Peyer's patch (tissue), 4 donors: ENCODE results near the gene FUT2. TPM values are rescaled to one million over a fixed set of nuclear protein-coding genes. Genes with fewer than 3 reads are reported as not detected.
"Not testable (repeated sequence)": the region's sequence is repeated elsewhere in the genome, so short reads cannot be mapped to it uniquely, and the experiment has no call there.

Source experiments
- DNase-seq, 3 donors: peaks; one replicate each; pipeline ENCODE4 v3.0.0-alpha.2; 2017 to 2019
- H3K27ac ChIP-seq, 4 donors: fragments of 200-600 bp; sonication (generic); one replicate each; pipeline ENCODE4 v1.5.1; 2016 to 2019
- H3K27me3 ChIP-seq, 2 donors: fragments of 200-600 bp; sonication (generic); one replicate each; pipeline ENCODE4 v1.5.1; 2019
- H3K36me3 ChIP-seq, 3 donors: fragments of 200-600 bp; sonication (generic); one replicate each; pipeline ENCODE4 v1.5.1; 2016 to 2019
- H3K4me1 ChIP-seq, 4 donors: fragments of 200-600 bp; sonication (generic); one replicate each; pipeline ENCODE4 v1.5.1; 2016 to 2019
- H3K4me3 ChIP-seq, 4 donors: fragments of 200-600 bp; sonication (generic); 1 replicate in 3 of 4; 2 replicates in 1 of 4; pipeline ENCODE4 v1.5.1; 2016 to 2019; ENCODE audit warnings: mild to moderate bottlenecking in 1 of 4
- H3K9me3 ChIP-seq, 4 donors: fragments of 200-600 bp; sonication (generic); one replicate each; pipeline ENCODE4 v1.5.1; 2016 to 2019; ENCODE audit warnings: mild to moderate bottlenecking in 1 of 4
- POLR2A ChIP-seq, 2 donors: fragments of 450-650 bp; IDR thresholded peaks; one replicate each; pipeline ENCODE4 v1.5.1; 2017; ENCODE audit warnings: antibody characterized with exemption in 2 of 2, mild to moderate bottlenecking in 2 of 2, moderate library complexity in 2 of 2
- total RNA-seq, 4 donors: library from RNA; depleted of rRNA; stranded (reverse); fragments of >200 nt; gene quantifications; one replicate each; pipeline ENCODE4 v1.1.0, GENCODE V29; 2016
- TF ChIP-seq, protein P1 (sequence below), 6 experiments: fragments of 450-650 bp in 4 of 6; fragments of 200-600 bp in 2 of 6; sonication (generic) in 1 of 6; IDR thresholded peaks; one replicate each; pipeline ENCODE4 v1.5.1; 2017 to 2019; ENCODE audit warnings: antibody characterized with exemption in 6 of 6, mild to moderate bottlenecking in 3 of 6, moderate library complexity in 1 of 6

The FUT2 gene
- total RNA-seq, 4 donors from 2014 or later: 11.6 to 91.6 (median 53.8) TPM

GRCh38 chr19:48685583-48685982, 10.2 kb upstream of the FUT2 start:
- TF ChIP-seq, protein P1, sequence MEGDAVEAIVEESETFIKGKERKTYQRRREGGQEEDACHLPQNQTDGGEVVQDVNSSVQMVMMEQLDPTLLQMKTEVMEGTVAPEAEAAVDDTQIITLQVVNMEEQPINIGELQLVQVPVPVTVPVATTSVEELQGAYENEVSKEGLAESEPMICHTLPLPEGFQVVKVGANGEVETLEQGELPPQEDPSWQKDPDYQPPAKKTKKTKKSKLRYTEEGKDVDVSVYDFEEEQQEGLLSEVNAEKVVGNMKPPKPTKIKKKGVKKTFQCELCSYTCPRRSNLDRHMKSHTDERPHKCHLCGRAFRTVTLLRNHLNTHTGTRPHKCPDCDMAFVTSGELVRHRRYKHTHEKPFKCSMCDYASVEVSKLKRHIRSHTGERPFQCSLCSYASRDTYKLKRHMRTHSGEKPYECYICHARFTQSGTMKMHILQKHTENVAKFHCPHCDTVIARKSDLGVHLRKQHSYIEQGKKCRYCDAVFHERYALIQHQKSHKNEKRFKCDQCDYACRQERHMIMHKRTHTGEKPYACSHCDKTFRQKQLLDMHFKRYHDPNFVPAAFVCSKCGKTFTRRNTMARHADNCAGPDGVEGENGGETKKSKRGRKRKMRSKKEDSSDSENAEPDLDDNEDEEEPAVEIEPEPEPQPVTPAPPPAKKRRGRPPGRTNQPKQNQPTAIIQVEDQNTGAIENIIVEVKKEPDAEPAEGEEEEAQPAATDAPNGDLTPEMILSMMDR (IDR thresholded peaks at IDR 0.05): no peak
- no peak for TF ChIP-seq POLR2A (IDR thresholded peaks at IDR 0.05)
- no peak overlapping the region for H3K27ac ChIP-seq
- no peaks in the 10 kb centered on the region for H3K9me3 ChIP-seq
- H3K36me3 ChIP-seq: no peaks in the 10 kb centered on the region
- no peak overlapping the region for H3K4me3 ChIP-seq
- H3K4me1 ChIP-seq: peaks cover 0 to 14% (median 2%) of the 10 kb centered on the region in 4 donors
- H3K27me3 ChIP-seq: no peaks in the 10 kb centered on the region
- DNase-seq: no peak

DNA sequence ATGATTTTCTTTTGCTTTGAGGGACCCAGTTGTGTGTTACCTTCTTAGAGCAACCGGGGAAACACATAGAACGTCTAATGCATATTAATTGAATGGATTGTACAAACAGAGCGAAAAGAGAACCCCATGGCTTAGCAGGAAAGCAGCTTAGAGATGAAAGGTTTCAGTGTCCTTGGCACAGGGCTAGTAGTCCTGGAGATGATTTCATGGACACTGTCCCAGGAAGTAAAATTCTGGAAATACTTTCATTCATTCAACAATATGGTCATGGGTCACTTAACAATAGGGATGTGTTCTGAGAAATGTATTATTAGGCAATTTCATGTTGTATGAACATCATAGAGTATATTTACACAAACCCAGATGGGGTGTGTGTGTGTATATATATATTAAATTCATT, 9.7 kb upstream of the FUT2 start:
- DNase-seq: no peak
- Histone ChIP-seq H3K4me1 (peaks cover 0 to 14% (median 2%) of the 10 kb centered on the region in 4 donors), H3K27me3 (no peaks in the 10 kb centered on the region), H3K9me3 (no peaks in the 10 kb centered on the region), H3K27ac (no peak overlapping the region), H3K36me3 (no peaks in the 10 kb centered on the region), H3K4me3 (no peak overlapping the region)
- TF ChIP-seq POLR2A (IDR thresholded peaks at IDR 0.05): no peak
- TF ChIP-seq, protein P1 (IDR thresholded peaks at IDR 0.05): no peak

- not testable (repeated sequence) for H3K27me3 ChIP-seq, H3K36me3 ChIP-seq, H3K4me3 ChIP-seq, DNase-seq, H3K9me3 ChIP-seq, H3K27ac ChIP-seq
- H3K4me1 ChIP-seq: peaks cover 0 to 14% (median 2%) of the 10 kb centered on the region in 4 donors
These were observed 9.1 kb upstream of the FUT2 start for GRCh38 chr19:48686637-48687036.

DNA sequence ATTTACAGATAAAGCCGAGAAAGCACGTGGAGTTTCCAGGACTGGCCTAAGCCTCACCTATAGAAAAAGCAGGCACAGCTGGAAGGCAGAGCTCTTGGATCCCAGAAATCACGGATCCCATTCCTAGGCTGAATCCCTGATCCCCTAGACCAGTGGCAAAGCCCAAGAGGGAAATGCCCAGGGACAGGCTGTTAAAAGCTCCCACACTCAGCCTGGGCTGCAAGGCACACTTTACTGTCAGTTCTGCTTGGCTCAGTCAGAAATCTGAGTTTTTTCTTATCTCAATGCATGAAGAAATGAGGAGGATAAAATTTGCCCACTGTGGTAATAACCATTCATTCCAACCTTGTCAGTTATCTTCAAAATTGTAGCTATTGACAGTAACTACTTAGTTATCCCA, 8.0 kb upstream of the FUT2 start:
- DNase-seq: no peak
- no peak for TF ChIP-seq POLR2A (IDR thresholded peaks at IDR 0.05)
- TF ChIP-seq, protein P1 (IDR thresholded peaks at IDR 0.05): no peak

DNA sequence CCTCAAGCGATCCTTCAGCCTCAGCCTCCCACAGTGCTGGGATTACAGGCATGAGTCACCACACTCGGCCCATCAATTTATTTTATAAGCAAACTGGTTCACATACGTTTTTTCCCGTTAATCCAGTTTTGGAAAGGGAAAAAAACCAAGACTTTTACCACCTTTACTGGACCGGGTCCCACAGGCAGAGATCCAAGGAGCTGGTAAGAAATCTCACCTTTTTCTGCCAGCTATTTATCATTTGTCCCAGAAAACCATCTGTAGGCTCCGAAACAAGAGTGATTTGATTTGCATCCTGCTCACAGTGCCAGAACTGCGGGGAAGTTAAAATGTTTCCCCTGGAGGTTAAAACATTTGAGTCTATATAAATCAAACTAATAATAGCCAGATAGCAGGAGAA, 6.3 kb upstream of the FUT2 start:
- Histone ChIP-seq H3K4me1 (peaks cover 0 to 9% (median 2%) of the 10 kb centered on the region in 4 donors), H3K9me3 (no peaks in the 10 kb centered on the region), H3K27me3 (no peaks in the 10 kb centered on the region), H3K4me3 (no peak overlapping the region), H3K36me3 (no peaks in the 10 kb centered on the region), H3K27ac (no peak overlapping the region)
- TF ChIP-seq, protein P1 (IDR thresholded peaks at IDR 0.05): no peak
- no peak for TF ChIP-seq POLR2A (IDR thresholded peaks at IDR 0.05)
- DNase-seq: no peak

More for the DNA sequence above, 8.0 kb upstream of the FUT2 start:
- H3K4me1 ChIP-seq: peaks cover 0 to 14% (median 2%) of the 10 kb centered on the region in 4 donors
- H3K27me3 ChIP-seq: no peaks in the 10 kb centered on the region
- H3K27ac ChIP-seq: no peak overlapping the region
- no peaks in the 10 kb centered on the region for H3K9me3 ChIP-seq
- no peaks in the 10 kb centered on the region for H3K36me3 ChIP-seq
- H3K4me3 ChIP-seq: no peak overlapping the region

DNA sequence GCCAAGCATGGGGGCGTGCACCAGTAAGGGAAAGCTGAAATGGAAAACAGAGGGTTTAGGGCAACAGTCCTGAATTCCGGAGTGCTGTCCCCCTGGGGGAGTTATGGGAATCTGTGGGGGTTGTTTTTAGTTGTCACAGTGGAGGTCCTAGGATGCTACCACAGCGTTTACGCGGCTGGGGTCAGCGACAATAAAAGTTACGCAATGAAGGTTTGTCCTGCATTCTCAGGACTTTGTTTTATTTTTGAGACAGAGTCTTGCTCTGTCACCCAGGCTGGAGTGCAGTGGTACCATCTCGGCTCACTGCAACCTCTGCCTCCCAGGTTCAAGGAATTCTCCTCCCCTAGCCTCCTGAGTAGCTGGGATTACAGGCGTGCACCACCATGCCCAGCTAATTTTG, 2.1 kb upstream of the FUT2 start:
- H3K27ac ChIP-seq, DNase-seq, H3K36me3 ChIP-seq, H3K4me1 ChIP-seq, H3K27me3 ChIP-seq, H3K4me3 ChIP-seq, H3K9me3 ChIP-seq: not testable (repeated sequence)
